ENCODE results near the gene STK38.

DNA sequence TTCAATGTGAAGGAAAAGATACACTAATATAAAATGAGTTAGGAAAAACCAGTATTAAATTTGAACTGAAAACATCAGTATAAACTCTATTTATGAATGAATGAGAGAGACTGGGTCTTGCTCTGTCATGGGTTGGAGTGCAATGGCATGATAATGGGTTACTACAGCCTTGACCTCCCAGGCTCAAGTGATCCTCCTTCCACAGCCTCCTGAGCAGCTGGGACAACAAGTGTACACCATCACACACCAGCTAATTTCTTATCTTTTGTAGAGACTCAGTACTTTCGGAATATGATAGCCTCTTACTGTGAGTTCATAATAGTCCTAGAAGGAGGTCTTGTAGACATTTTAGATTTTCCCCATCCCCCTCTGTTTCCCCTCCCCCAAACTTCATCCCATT is 83.0 kb downstream of the STK38 start:
- TF ChIP-seq CTCF (conservative IDR thresholded peaks at IDR 0.05; ENCODE audit: low read depth, low read length) (no peak), EZH2 (IDR thresholded peaks at IDR 0.05; ENCODE audit: borderline replicate concordance, low read depth, low read length, poor library complexity, severe bottlenecking) (no peak)

Measured in A673 (cell line).